Measurements from ENCODE around the gene CRX. TPM values are rescaled to one million over a fixed set of nuclear protein-coding genes. Genes with fewer than 3 reads are reported as not detected.

CRX gene
- total and polyA plus RNA-seq, 2 of the 13 experiments (the other 11 are each of a cell fraction or from before 2014, with no cell fraction given), result not detected

- Histone ChIP-seq H3K4me1 (ENCODE audit: insufficient read depth, low read length) (peaks cover 19% of the 10 kb centered on the region), H3K79me2 (ENCODE audit: insufficient read depth, low read length) (no peaks in the 10 kb centered on the region), H3K4me2 (ENCODE audit: low read depth, low read length) (no peak overlapping the region), H3K4me3 (replicated peaks in 1 of 3; ENCODE audit: insufficient read depth in 1 of 3, low read depth in 2 of 3, low read length in 3 of 3) (no peak overlapping the region), H2AFZ (ENCODE audit: low read length) (no peak overlapping the region), H3K27me3 (ENCODE audit: control insufficient read depth in 1 of 2, insufficient read depth in 2 of 2, low read length in 2 of 2) (0 out of 5 replicates have a peak, but pooled peaks cover 0 to 3% of the 10 kb centered on the region in 2 experiments), H3K36me3 (replicated peaks in 1 of 2; ENCODE audit: control insufficient read depth in 1 of 2, insufficient read depth in 2 of 2, low read length in 2 of 2) (no peaks in the 10 kb centered on the region), H3K9ac (ENCODE audit: insufficient read depth, low read depth, low read length) (no peak overlapping the region), H3K27ac (ENCODE audit: extremely low read length, insufficient read depth, low read length) (no peak overlapping the region), H3K9me3 (ENCODE audit: low read length) (no peaks in the 10 kb centered on the region), H4K20me1 (ENCODE audit: insufficient read depth, low read length) (no peaks in the 10 kb centered on the region)
- 48% methylated on average over 9 of the region's 10 CpGs for WGBS (ENCODE audit: low lambda C conversion rate)
- DNase-seq (ENCODE audit: low spot score), result no peak
- ChIA-PET POLR2A (no interaction called here), CTCF (ENCODE audit: low intra/inter-chr PET ratio, low total read pairs) (no interaction called here)
- TF ChIP-seq ZSCAN25 (CRISPR knock-in tag; IDR thresholded peaks at IDR 0.05), result no peak
- TF ChIP-seq SP140L (CRISPR knock-in tag; IDR thresholded peaks at IDR 0.05; ENCODE audit: borderline replicate concordance), result no peak
- TF ChIP-seq ZNF772 (CRISPR knock-in tag; IDR thresholded peaks at IDR 0.05), result no peak
- no peak for TF ChIP-seq ZFP62 (CRISPR knock-in tag; IDR thresholded peaks at IDR 0.05)
- TF ChIP-seq ZNF460 (CRISPR knock-in tag; IDR thresholded peaks at IDR 0.05; ENCODE audit: borderline replicate concordance), result no peak
- BruUV-seq (replicated peaks), result no TSS peak
- intact Hi-C loops (cut with micrococcal nuclease; ENCODE audit: unreplicated experiment) (no loop called here), in situ Hi-C loops (cut with HindIII; ENCODE audit: extremely low pct_ligation_motif_present, low pct_unique_long_range_greater_than_20kb) (no loop called here)
- FAIRE-seq, result no peak
- ATAC-seq, result no peak
Measured at GRCh38 chr19:47865166-47865565, 43.4 kb downstream of the CRX start.

GRCh38 chr19:47878906-47879305 is 57.2 kb downstream of the CRX start:
- Histone ChIP-seq H3K27ac (ENCODE audit: extremely low read length, insufficient read depth, low read length) (no peak overlapping the region), H3K9ac (ENCODE audit: insufficient read depth, low read depth, low read length) (no peak overlapping the region), H2AFZ (ENCODE audit: low read length) (no peak overlapping the region), H3K4me3 (replicated peaks in 1 of 3; ENCODE audit: insufficient read depth in 1 of 3, low read depth in 2 of 3, low read length in 3 of 3) (no peak overlapping the region), H4K20me1 (ENCODE audit: insufficient read depth, low read length) (peaks cover 4% of the 10 kb centered on the region; the same call in 1 of the 2 replicates), H3K4me1 (ENCODE audit: insufficient read depth, low read length) (peaks cover 22% of the 10 kb centered on the region), H3K79me2 (ENCODE audit: insufficient read depth, low read length) (peaks cover 10% of the 10 kb centered on the region), H3K9me3 (ENCODE audit: low read length) (no peaks in the 10 kb centered on the region), H3K4me2 (ENCODE audit: low read depth, low read length) (no peak overlapping the region), H3K36me3 (replicated peaks in 1 of 2; ENCODE audit: control insufficient read depth in 1 of 2, insufficient read depth in 2 of 2, low read length in 2 of 2) (peaks cover 10 to 64% of the 10 kb centered on the region in 2 experiments), H3K27me3 (ENCODE audit: control insufficient read depth in 1 of 2, insufficient read depth in 2 of 2, low read length in 2 of 2) (no peaks in the 10 kb centered on the region)
- in situ Hi-C loops (cut with HindIII; ENCODE audit: extremely low pct_ligation_motif_present, low pct_unique_long_range_greater_than_20kb), result no loop called here
- ATAC-seq (no peak), FAIRE-seq (no peak), DNase-seq (ENCODE audit: low spot score) (no peak)
- BruUV-seq (replicated peaks), result no TSS peak
- CTCF ChIA-PET (ENCODE audit: low intra/inter-chr PET ratio, low total read pairs), result no interaction called here
- intact Hi-C loops (cut with micrococcal nuclease; ENCODE audit: unreplicated experiment), result no loop called here
- 82% methylated on average over 4 of the region's 4 CpGs for WGBS (ENCODE audit: low lambda C conversion rate)
- POLR2A ChIA-PET, result no interaction called here
- no peak for TF ChIP-seq ETV6 (CRISPR knock-in tag; conservative IDR thresholded peaks at IDR 0.05)
- TF ChIP-seq ZNF264 (CRISPR knock-in tag; IDR thresholded peaks at IDR 0.05), result no peak
- TF ChIP-seq ZNF703 (CRISPR knock-in tag; IDR thresholded peaks at IDR 0.05; ENCODE audit: borderline replicate concordance), result no peak
- no peak for TF ChIP-seq ZHX2 (IDR thresholded peaks at IDR 0.05; ENCODE audit: low read depth)
- TF ChIP-seq ZHX2 (CRISPR knock-in tag; IDR thresholded peaks at IDR 0.05; ENCODE audit: borderline replicate concordance), result no peak
- TF ChIP-seq ZSCAN22 (CRISPR knock-in tag; IDR thresholded peaks at IDR 0.05), result no peak
- no peak for TF ChIP-seq ZBTB38 (CRISPR knock-in tag; IDR thresholded peaks at IDR 0.05)
- no peak for TF ChIP-seq NFYC (CRISPR knock-in tag; IDR thresholded peaks at IDR 0.05)
- TF ChIP-seq PBX2 (CRISPR knock-in tag; IDR thresholded peaks at IDR 0.05), result no peak

Data from HepG2 (cell line).